GM19351 (cell line): ENCODE results near the gene PALMD.

Experiments used
- ATAC-seq: cut with Tn5 transposase; IDR thresholded peaks from one replicate; pipeline ENCODE4 v1.9.1; 2021; ENCODE audit warnings: mild to moderate bottlenecking, moderate library complexity; ENCODE audit not compliant: unreplicated experiment

Gene PALMD, protein sequence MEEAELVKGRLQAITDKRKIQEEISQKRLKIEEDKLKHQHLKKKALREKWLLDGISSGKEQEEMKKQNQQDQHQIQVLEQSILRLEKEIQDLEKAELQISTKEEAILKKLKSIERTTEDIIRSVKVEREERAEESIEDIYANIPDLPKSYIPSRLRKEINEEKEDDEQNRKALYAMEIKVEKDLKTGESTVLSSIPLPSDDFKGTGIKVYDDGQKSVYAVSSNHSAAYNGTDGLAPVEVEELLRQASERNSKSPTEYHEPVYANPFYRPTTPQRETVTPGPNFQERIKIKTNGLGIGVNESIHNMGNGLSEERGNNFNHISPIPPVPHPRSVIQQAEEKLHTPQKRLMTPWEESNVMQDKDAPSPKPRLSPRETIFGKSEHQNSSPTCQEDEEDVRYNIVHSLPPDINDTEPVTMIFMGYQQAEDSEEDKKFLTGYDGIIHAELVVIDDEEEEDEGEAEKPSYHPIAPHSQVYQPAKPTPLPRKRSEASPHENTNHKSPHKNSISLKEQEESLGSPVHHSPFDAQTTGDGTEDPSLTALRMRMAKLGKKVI

DNA sequence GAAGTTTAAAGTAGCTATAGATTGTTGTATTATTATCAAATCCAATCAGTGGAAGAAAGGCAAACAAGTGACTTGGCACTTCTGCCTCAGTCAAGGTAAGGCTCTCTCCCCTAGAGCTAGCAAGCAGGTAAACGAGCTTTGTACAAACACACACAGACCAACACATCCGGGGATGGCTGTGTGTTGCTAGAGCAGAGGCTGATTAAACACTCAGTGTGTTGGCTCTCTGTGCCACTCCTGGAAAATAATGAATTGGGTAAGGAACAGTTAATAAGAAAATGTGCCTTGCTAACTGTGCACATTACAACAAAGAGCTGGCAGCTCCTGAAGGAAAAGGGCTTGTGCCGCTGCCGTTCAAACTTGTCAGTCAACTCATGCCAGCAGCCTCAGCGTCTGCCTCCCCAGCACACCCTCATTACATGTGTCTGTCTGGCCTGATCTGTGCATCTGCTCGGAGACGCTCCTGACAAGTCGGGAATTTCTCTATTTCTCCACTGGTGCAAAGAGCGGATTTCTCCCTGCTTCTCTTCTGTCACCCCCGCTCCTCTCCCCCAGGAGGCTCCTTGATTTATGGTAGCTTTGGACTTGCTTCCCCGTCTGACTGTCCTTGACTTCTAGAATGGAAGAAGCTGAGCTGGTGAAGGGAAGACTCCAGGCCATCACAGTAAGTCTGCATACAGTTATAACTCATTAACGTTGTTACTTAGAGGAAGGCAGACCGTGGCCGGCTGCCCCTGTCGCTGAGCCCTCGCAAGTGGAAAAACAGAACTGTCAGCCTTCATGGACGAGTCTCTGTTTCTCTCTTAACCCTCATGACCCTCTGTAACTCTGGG lies at the start of gene PALMD:
TSS of gene PALMD (plus strand) at position 415 of the 833 bp plus-strand sequence. CDS start at position 620, 205 bp downstream.
- ATAC-seq = no peak

DNA sequence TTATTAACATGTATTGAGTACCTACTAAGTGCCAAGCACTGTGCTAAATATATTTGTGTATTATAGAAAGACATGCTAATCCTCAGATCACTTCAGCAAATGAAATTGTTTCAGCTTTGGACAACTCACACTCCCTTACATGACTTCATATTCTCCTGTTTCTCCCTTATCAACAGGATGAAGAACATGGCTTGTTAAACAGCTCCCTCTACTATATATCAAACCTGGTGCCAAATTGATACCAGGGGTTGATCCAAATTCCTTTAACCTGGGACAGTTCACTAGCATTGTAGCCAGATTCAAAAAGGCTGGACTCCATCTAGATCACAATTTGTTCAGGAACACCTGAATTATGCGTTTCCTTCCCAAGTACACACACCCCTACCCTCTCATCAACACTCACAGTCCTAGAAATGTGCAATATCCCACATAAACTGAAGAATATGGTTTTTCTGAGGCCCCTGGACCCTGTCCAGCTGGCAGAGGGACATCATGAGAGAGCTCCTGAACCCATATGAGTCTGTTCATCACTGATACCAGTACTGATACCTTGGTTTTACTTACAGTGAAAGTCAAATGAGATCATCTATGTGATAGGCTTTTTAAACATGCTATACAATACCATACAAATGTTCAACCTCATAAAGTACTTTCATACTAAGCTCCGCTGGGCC lies 47.0 kb upstream of the PALMD start:
- ATAC-seq = no peak

DNA sequence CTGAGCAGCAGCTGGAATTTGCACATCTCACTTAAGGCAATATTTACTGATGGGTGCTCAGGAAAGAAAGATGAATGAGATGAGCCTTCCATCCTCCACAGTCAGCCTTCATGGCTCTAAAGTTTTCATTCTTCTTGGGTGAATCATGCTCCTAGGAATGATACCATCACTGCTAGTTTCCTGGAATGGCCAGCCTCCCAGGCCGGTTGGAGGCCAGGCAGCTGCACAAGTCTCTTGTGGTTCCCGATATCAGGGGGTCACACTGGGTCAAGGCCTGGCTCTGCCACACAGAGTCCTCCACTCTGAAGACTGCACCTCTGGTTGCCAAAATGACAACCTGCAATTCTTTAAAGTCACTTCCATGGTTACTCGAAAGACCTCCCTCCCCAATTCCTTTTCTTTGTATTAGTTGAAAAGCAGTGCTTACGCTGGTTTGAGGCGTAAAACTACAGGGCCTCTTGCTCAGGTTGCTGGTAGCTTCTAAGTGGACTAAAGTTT lies 46.2 kb upstream of the PALMD start:
- no peak for ATAC-seq

DNA sequence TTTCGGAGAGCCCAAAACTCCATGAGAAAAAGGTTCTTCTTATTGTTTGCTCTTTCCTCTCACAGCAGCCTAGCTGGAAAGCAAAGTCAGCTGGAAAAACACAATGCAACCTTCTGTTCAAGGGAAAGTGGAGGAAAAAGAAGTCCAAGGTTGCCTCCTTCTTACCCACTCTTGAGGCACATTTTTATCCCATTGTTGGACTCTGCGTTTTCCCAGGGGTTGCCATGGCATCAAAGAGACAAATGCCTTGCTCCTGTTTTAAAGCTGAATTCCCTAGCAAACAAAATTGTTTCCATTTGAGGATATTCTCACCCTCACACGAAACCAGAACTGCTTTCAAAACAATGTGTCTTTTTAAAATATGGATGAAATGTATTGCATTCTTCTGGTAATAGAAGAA lies 45.1 kb upstream of the PALMD start:
- ATAC-seq = no peak

- ATAC-seq = no peak
Observed at GRCh38 chr1:99601208-99601607, 44.7 kb upstream of the PALMD start.

DNA sequence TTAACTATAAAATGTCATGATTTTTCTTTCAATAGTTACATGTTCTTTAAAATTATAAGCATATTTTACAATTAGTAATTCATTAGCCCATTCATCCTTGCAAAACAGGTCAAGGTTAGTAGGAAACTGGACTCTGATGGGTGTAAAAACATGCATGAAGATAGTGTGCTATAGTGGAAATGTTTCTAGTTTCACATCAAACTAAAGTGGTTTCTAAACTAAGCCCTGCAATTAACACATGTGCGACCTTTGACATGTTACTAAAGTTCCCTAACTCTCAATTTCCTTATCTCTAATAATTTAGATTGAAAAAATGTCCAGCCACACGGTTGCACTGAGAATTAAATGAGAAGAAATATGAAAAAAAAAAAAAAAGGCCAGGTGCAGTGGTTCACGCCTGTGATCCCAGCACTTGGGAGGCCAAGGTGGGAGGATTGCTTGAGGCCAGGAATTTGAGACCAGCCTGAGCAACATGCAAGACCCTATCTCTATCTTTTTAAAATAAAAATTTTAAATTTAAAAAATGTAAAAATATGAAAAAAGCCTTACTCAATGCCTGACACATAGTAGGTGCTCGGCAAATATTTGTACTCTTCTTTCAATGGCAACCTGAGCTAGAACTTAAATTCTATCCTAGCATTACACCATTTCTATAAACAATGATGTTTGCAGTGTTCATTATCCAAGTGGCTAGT lies 44.1 kb upstream of the PALMD start:
- ATAC-seq = no peak

- ATAC-seq = no peak
Observed at GRCh38 chr1:99602404-99602969, 43.4 kb upstream of the PALMD start.

DNA sequence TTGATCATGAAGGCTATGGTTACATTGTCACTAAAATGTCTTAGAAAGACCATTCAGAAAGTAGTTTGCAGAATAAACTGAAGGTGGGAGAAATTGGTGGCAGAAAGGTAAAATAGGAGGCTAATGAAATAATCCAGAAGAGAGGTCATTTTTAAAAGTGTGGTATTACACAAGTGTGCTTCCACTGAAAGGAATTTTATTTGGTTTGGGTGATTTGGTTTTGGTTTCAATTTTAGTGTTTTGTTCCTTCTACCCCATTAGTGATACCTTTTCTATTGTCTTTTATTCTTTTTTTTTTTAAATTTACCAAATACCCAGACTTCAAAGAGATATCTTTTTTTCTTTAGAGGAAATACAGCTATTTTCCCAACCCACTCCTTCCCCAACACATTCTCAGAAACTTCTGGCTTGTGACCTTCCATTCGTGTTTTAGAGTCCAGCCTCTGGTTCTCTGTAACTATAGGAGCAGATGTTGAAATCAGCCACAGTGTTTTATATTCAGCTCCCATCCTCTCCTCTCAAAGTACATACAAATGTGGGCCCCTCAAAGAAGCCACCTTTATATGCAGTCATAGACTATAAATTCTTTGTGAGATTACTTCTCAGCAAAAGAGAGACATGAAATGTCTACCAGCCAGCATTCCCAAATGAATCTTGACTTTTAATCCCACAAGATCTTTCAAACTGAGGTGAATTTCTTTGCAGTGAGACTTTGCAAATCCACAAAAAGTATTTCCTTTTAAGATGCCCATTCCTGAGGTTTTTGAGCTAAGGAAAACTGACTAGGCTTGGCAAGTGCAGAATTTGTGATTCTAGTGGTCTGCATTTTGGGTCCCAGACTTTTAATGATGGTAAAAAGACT lies 42.0 kb upstream of the PALMD start:
- ATAC-seq = no peak

DNA sequence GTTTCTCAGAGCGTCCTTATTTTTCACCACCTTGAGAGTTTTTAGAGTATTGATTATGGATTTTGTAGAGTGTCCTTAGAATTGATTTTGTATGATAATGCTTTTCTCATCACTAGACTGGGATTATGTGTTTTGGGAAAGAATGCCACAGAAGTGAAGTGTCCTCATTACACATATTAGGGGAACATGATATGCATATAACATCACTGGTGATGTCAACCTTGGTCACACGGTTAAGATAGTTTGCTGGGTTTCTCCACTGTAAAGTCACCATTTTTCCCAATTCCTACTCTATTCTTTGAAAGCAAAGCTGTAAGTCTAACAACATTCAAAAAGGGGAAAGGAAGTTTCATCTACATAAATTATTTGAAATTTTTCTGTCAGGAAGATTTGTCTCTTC lies 39.6 kb upstream of the PALMD start:
- ATAC-seq = no peak

DNA sequence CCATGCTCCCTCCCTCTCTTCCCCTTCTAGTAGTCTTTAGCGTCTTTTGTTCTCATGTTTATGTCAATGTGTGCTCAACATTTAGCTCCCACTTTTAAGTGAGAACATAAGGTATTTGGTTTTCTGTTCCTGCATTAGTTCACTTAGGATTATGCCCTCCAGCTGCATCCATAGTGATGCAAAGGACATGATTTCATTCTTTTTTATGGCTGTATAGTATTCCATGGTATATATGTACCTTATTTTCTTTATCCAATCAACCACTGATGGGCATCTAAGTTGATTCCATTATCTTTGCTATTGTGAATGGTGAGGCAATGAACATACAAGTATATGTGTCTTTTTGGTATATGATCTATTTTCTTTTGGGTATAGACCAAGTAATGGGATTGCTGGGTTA lies 38.3 kb upstream of the PALMD start:
- ATAC-seq = no peak

- no peak for ATAC-seq
Observed at GRCh38 chr1:99608058-99608457, 37.9 kb upstream of the PALMD start.

DNA sequence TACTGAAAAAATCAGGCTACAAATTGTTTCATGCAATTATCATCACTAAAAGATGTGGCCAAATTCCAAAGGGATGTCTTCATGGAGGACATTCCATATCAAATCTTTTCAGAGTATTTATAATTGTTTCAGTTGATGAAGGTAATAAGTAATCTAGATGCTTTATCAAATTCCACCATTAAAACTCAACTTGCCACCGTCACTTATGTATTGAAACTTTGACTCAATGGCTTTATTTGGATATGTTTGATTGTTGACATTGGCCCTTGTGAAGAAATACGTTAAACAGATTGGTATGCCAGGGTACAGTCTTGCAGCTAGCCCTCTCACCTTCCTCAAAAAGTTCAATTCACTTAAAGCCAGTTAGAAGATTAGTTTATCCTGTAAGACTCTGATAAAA lies 32.2 kb upstream of the PALMD start:
- no peak for ATAC-seq

DNA sequence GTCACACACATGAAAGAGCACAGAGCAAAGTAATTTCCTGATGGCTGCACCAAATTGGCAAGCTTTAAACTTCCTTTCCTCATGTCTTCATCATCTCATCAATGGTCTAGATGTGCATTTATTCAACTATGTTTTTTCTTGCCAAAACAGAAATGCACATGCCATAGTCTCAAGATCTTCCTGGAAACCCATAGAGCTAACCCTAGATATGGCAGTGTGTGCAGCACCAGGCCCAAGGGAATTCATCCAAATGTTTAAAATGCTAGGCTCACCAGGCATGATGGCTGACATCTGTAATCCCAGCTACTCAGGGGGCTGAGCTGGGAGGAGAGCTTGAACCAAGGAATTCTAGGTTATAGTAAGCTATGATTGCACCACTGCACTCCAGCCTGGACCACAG lies 31.2 kb upstream of the PALMD start:
- no peak for ATAC-seq

DNA sequence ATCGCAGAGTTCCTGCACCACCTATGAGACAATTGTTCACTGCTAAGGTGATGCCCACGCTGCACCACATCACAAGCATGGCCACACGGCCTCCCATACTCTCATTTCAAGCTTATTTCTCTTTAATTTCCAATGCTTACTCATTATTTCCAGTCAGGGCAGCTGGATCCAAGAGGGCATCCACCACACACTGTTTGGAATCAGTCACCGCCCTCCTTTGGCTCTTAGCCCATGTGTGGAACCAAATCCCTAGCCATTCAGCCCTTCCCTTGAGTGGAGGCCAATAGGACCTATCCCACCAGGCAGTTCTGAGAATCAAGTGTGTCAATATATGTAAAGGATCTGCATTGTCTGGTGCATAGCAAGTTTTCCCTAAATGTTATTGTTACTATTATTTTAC lies 26.3 kb upstream of the PALMD start:
- ATAC-seq = no peak

DNA sequence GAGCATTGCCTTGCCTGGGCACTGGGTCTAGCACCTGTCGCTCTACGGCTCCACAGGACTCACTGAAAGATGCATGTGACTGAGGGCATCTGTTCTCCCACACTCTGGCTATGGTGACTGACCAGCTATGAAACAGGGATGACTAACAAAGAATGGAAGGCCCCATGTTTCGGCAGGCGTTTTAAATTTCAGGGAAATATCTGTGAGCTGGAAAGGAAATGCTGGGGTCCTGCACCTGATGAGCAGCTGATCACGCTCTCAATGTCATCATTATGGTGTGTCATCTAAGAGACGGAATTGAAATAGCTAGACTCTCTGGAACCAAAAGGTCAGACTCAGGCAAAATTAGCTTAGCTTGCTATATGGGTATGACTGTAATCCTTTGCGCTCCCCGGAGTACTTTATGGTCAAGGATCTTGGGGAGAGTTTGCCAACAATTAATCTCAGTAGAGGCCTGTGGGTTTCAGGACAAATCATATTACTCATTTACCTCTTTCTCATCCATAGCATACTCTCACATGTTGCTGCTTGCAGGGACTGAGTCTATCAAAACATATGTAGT lies 24.5 kb upstream of the PALMD start:
- ATAC-seq = no peak

DNA sequence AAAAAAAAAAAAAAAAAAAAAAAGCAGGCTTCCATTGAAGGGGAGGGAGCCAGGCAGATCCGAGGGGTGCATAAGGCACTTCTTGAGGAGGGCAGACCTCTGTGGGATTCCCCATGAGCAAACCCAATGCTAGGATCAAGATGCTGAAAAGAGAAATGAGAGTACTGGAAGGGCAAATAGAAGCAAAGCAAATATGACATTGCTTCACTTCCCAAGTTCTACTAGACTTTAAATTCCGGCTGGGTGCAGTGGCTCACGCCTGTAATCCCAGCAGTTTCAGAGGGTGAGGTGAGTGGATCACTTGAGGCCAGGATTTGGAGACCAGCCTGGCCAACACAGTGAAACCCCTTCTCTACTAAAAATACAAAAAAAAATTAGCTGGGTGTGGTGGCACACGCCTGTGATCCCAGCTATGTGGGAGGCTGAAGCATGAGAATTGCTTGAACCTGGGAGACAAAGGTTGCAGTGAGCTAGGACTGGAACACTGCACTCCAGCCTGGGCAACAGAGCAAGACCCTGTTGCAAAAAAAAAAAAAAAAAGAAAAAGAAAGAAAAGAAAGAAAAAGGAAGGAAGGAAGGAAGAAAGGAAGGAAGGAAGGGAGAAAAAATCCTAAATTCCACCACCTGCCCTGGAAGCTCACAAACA lies 23.1 kb upstream of the PALMD start:
- no peak for ATAC-seq

GRCh38 chr1:99623554-99623953 lies 22.4 kb upstream of the PALMD start:
- ATAC-seq = no peak

- no peak for ATAC-seq
Observed at GRCh38 chr1:99627615-99628014, 18.3 kb upstream of the PALMD start.
